Nephron progenitor cell (in vitro differentiated cells): ENCODE data around the gene CD63.

Experiments
- DNase-seq: peaks from one replicate; pipeline ENCODE4 v3.0.0; 2021
- H3K27ac Mint-ChIP-seq: 2 replicates; pipeline ENCODE4 v1.8.0; 2021; ENCODE audit warnings: mild to moderate bottlenecking, moderate library complexity, mixed read lengths
- H3K27me3 Mint-ChIP-seq: 2 replicates; pipeline ENCODE4 v1.8.0; 2021; ENCODE audit warnings: mild to moderate bottlenecking, low read depth, mixed read lengths; ENCODE audit not compliant: poor library complexity
- H3K36me3 Mint-ChIP-seq: 2 replicates; pipeline ENCODE4 v1.8.0; 2021; ENCODE audit warnings: low read depth, mixed read lengths
- H3K4me1 Mint-ChIP-seq: 2 replicates; pipeline ENCODE4 v1.8.0; 2021; ENCODE audit warnings: mixed read lengths
- H3K4me3 Mint-ChIP-seq: 2 replicates; pipeline ENCODE4 v1.8.0; 2021; ENCODE audit warnings: mild to moderate bottlenecking, moderate library complexity, mixed read lengths
- H3K9me3 Mint-ChIP-seq: 2 replicates; pipeline ENCODE4 v1.8.0; 2021; ENCODE audit warnings: mild to moderate bottlenecking, moderate library complexity, mixed read lengths
- TF ChIP-seq, protein P1 (sequence below): fragments of 200-600 bp; sonication (generic); IDR thresholded peaks from 2 replicates; pipeline ENCODE4 v1.5.0; 2021; ENCODE audit warnings: antibody characterized with exemption

Gene CD63

GRCh38 chr12:55728939-55729818 lies at the start of gene CD63:
Gene CD63 (minus strand): TSS chr12:55729009. CDS start chr12:55728341, 668 bp downstream.
- H3K9me3 Mint-ChIP-seq: no peaks in the 10 kb centered on the region
- peaks cover 24% of the 10 kb centered on the region for H3K36me3 Mint-ChIP-seq
- H3K27ac Mint-ChIP-seq: peak within 1 kb of the TSS; percentile 99
- TF ChIP-seq, protein P1, sequence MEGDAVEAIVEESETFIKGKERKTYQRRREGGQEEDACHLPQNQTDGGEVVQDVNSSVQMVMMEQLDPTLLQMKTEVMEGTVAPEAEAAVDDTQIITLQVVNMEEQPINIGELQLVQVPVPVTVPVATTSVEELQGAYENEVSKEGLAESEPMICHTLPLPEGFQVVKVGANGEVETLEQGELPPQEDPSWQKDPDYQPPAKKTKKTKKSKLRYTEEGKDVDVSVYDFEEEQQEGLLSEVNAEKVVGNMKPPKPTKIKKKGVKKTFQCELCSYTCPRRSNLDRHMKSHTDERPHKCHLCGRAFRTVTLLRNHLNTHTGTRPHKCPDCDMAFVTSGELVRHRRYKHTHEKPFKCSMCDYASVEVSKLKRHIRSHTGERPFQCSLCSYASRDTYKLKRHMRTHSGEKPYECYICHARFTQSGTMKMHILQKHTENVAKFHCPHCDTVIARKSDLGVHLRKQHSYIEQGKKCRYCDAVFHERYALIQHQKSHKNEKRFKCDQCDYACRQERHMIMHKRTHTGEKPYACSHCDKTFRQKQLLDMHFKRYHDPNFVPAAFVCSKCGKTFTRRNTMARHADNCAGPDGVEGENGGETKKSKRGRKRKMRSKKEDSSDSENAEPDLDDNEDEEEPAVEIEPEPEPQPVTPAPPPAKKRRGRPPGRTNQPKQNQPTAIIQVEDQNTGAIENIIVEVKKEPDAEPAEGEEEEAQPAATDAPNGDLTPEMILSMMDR: no peak
- peaks cover 60% of the 10 kb centered on the region for H3K4me1 Mint-ChIP-seq
- DNase-seq: peak; percentile 85
- peaks cover 5% of the 10 kb centered on the region for H3K27me3 Mint-ChIP-seq
- H3K4me3 Mint-ChIP-seq: peak within 1 kb of the TSS; percentile 90

DNA sequence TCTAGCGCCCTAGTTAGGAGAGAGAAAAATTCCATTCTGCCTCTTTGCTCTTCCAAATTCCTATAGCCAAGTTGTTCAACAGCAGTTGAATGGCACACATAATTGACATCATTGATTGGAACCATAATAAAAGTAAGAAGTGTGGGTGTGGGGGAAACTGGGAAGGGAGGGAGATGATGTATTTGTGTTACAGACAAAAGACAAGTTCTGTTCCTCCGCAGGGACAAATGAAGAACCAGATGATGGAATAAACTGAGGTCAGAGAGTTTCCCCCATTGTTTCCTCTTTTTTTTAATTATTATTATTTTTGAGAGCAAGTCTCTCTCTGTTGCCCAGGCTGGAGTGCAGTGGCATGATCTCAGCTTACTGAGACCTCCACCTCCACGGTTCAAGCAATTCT lies 49.0 kb upstream of the CD63 start:
- Mint-ChIP-seq H3K27ac (peak overlapping the region; percentile 51), H3K36me3 (peaks cover 78% of the 10 kb centered on the region), H3K27me3 (no peaks in the 10 kb centered on the region), H3K4me1 (peaks cover 34% of the 10 kb centered on the region), H3K9me3 (no peaks in the 10 kb centered on the region), H3K4me3 (no peak overlapping the region)
- DNase-seq: no peak
- TF ChIP-seq, protein P1: no peak

DNA sequence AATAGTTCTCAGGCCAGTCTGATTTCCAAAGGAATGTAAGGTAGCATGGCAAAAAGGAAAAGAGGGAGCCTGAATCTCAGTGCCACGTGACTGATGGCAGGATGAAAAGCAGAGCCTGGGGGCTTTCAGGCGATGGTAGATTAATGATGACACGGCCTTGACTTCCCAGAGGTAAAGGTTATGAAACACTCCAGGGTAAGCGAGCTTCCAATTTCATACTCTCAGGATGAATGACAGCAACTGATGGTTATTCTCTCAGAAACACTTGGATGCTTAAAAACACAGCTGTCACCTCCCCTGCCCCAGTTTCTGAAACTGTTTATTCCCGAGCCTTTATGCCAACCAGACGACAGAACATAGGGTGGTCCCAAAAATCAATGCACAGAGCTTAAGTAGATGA lies 42.9 kb upstream of the CD63 start:
- Mint-ChIP-seq H3K36me3 (peaks cover 74% of the 10 kb centered on the region), H3K27ac (peak overlapping the region; percentile 57), H3K9me3 (no peaks in the 10 kb centered on the region), H3K4me1 (peaks cover 55% of the 10 kb centered on the region), H3K4me3 (no peak overlapping the region), H3K27me3 (no peaks in the 10 kb centered on the region)
- TF ChIP-seq, protein P1: no peak
- DNase-seq: no peak

DNA sequence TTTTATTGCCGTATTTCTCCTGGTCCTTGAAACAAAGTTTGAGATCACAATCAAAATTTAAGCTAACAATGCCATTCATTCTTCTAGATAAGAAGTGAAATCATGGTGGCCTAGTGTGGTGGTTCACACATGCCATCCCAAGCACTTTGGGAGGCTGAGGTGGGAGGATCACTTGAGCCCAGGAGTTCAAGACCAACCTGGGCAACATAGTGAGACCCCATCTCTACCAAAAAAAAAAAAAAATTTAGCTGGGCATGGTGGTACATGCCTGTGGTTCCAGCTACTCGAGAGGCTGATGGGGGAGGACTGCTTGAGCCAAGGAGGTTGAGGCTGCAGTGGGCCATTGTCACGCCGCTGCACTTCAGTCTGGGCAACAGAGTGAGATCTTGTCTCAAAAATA lies 38.3 kb upstream of the CD63 start:
- Mint-ChIP-seq H3K27ac (no peak overlapping the region), H3K4me3 (peak overlapping the region; percentile 10), H3K9me3 (no peaks in the 10 kb centered on the region), H3K36me3 (peaks cover 49% of the 10 kb centered on the region), H3K27me3 (no peaks in the 10 kb centered on the region), H3K4me1 (peaks cover 46% of the 10 kb centered on the region)
- TF ChIP-seq, protein P1: no peak
- no peak for DNase-seq

- TF ChIP-seq, protein P1: no peak
- H3K27me3 Mint-ChIP-seq: no peaks in the 10 kb centered on the region
- H3K4me3 Mint-ChIP-seq: peak overlapping the region; percentile 66
These were observed 37.0 kb upstream of the CD63 start for GRCh38 chr12:55765736-55766290.

More at GRCh38 chr12:55765736-55766290, 37.0 kb upstream of the CD63 start:
- Mint-ChIP-seq H3K36me3 (peaks cover 46% of the 10 kb centered on the region), H3K4me1 (peaks cover 41% of the 10 kb centered on the region), H3K27ac (peak overlapping the region; percentile 86), H3K9me3 (no peaks in the 10 kb centered on the region)
- peak; percentile 22 for DNase-seq
